ENCODE measurements around the gene PSME3. TPM values are rescaled to one million over a fixed set of nuclear protein-coding genes. Genes with fewer than 3 reads are reported as not detected.
A peak's percentile ranks its signal among the peaks of the same experiment; 100 is the strongest.

The PSME3 gene
- total and polyA plus RNA-seq, 2 of the 13 experiments (the other 11 are each of a cell fraction or from before 2014, with no cell fraction given), result 66.3 to 135 TPM

- TF ChIP-seq ZBED4 (CRISPR knock-in tag; IDR thresholded peaks at IDR 0.05; ENCODE audit: borderline replicate concordance) (no peak; the same call in none of the 2 replicates), IKZF1 (IDR thresholded peaks at IDR 0.05) (peak; percentile 98; the same call in 1 of the 2 replicates), FOXA1 (IDR thresholded peaks at IDR 0.05) (0 out of 2 replicates have a peak, but pooled peaks have one; percentile 34), FOXA1 (CRISPR knock-in tag; IDR thresholded peaks at IDR 0.05) (peak; percentile 48), ZNF253 (CRISPR knock-in tag; IDR thresholded peaks at IDR 0.05; ENCODE audit: borderline replicate concordance) (peak; percentile 81; the same call in 1 of the 2 replicates), ZNF891 (CRISPR knock-in tag; IDR thresholded peaks at IDR 0.05) (peak; percentile 78; the same call in 1 of the 2 replicates), SRSF1 (optimal IDR thresholded peaks at IDR 0.05; ENCODE audit: low read depth, low read length) (no peak), ELK4 (CRISPR knock-in tag; IDR thresholded peaks at IDR 0.05; ENCODE audit: borderline replicate concordance) (no peak), IKZF4 (CRISPR knock-in tag; IDR thresholded peaks at IDR 0.05; ENCODE audit: borderline replicate concordance, low read depth, not compliant biosample characterization) (no peak), KAT8 (CRISPR knock-in tag; IDR thresholded peaks at IDR 0.05) (peak; percentile 62), PLRG1 (conservative IDR thresholded peaks at IDR 0.05) (no peak), ZKSCAN1 (IDR thresholded peaks at IDR 0.05; ENCODE audit: low read length) (no peak; the same call in 1 of the 2 replicates), ZFP36L1 (CRISPR knock-in tag; IDR thresholded peaks at IDR 0.05) (peak; percentile 96; the same call in 1 of the 2 replicates), ZNF546 (CRISPR knock-in tag; conservative IDR thresholded peaks at IDR 0.05) (no peak), TBX3 (IDR thresholded peaks at IDR 0.05; ENCODE audit: borderline replicate concordance) (peak; percentile 78; the same call in 1 of the 2 replicates), NKX3-1 (CRISPR knock-in tag; IDR thresholded peaks at IDR 0.05) (peak; percentile 50; the same call in 1 of the 2 replicates), SRSF9 (IDR thresholded peaks at IDR 0.05; ENCODE audit: borderline replicate concordance, insufficient read depth, low read depth, low read length, poor library complexity, severe bottlenecking) (no peak), ZNF276 (CRISPR knock-in tag; IDR thresholded peaks at IDR 0.05; ENCODE audit: low read depth) (peak; percentile 63; the same call in 1 of the 2 replicates), ZNF281 (CRISPR knock-in tag; IDR thresholded peaks at IDR 0.05; ENCODE audit: borderline replicate concordance) (peak; percentile 66; the same call in 1 of the 2 replicates)
Observed at GRCh38 chr17:42886283-42887176, 53.3 kb downstream of the PSME3 start (continued).

All from HepG2 (cell line).